CD4-positive, alpha-beta T cell treated with Interleukin-17A for 4 hours (primary cell): Measurements from ENCODE around the gene ADGRD1.

ENCODE experiments used
- DNase-seq: peaks from one replicate; pipeline ENCODE4 v3.0.0-alpha.2; 2020; ENCODE audit warnings: mixed read lengths

Gene ADGRD1

GRCh38 chr12:131176266-131176665 lies 222.6 kb downstream of the ADGRD1 start:
- DNase-seq, result no peak

DNA sequence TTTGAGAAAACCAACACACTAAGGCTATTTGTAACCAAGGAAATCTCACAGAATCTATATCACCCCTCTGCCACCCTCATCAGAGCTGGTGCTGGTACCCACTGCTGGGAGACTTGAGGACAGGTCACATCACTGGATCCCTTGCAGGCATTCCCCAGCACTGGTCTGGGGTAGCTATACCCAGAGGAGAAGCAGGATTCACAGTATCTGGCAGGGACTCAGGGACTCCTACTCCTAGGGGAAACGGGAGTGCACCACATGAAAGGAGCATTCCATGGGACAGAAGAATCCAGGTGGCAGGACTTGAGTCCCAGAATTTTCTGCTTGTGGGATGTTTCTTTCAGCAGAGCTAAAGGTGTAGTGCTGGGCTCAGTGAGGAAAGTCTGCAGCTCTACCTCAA lies 223.2 kb downstream of the ADGRD1 start:
- no peak for DNase-seq

GRCh38 chr12:131177599-131177998 lies 223.9 kb downstream of the ADGRD1 start:
- no peak for DNase-seq

DNA sequence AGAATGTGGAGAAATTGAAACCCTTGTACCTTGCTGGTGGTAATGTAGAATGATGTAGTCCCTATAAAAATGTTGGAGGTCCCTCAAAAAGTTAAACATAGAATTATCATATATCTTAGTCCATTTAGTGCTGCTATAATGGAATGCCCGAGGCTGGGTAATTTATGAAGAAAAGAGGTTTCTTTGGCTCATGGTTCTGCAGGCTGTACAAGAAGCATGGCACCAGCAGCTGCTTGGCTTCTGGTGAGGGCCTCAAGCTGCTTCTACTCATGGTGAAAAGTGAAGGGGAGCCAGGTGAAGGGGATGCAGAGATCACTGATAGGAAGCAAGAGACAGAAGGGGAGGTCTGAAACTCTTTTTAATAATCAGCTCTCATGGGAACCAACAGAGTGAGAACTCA lies 233.9 kb downstream of the ADGRD1 start:
- DNase-seq, result no peak

DNA sequence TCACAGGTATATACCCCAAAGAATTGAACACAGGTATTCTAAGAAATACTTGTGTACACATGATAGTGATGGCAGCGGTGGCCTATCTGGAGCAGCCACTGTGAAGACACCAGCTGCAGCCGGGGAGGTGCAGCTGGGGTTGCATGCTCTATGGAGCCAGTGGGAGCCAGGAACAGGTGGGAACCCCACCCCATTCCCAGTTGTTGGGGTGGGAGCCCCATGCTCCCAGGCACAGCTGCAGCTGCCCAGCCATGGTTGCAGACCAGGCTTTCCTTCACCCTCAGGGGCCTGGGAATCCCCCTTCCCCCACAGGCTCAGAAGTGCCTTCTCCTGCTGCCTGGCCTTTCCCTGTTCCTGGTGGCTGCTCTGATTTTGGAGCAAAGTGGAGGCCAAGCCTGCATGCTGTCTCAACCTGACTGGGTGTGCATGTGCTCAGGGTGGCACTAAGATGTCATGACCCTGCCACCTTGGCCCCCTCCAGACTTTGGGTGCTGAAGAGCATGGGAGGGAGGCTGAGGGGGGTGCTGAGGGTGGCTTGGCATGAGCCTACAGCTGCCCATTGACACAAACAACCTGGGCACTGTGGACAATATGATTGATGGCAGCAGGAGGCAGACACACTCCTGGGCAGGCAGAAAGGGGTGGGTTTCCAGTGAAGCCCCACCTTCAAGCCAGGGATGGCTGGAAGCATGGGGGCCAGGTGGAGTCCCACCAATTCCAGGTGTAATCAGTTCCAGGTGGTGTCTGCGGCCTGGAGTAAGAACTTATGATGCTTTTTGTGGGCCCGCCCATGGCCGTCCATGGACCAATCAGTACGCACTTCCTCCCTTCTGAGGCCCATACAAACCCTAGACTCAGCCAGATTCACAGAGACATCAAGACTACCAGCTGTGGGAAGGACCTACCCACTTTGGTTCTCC lies 234.7 kb downstream of the ADGRD1 start:
- DNase-seq, result no peak

DNA sequence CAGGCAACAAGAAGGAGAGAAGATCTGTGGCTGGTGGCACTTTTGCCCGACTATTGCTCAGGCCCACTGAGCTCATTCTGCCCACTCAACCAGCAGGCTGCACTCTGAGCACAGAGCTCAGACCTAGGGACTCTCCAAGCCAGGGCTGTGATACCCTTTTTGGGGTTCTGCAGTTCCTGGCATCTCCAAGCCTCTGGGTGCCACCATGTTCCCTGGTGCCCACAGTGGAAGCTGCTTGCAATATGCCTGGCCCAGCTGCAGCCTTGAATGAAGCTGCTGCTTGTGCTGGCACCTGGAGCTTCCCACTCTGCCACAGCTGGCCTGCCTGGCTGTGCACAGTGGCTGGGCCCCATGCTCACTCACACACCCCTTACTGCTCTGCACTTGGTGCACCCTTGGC lies 236.1 kb downstream of the ADGRD1 start:
- DNase-seq, result no peak

- no peak for DNase-seq
Observed at GRCh38 chr12:131190965-131191364, 237.3 kb downstream of the ADGRD1 start.
